Measurements from ENCODE around the gene MCRIP1. TPM values are rescaled to one million over a fixed set of nuclear protein-coding genes. Genes with fewer than 3 reads are reported as not detected.

MCRIP1 gene
- total and polyA plus RNA-seq, 9 of the 15 experiments (the other 6 are each of a cell fraction or from before 2014, with no cell fraction given) = 0.39 to 35.8 (median 9.7) TPM

GRCh38 chr17:81858967-81859905 lies 26.1 kb upstream of the MCRIP1 start (continued):
- TF ChIP-seq TOE1 (IDR thresholded peaks at IDR 0.05; ENCODE audit: borderline replicate concordance) = 0 out of 2 replicates have a peak, but pooled peaks have one; percentile 16
- no peak for TF ChIP-seq TOE1 (CRISPR knock-in tag; IDR thresholded peaks at IDR 0.05; ENCODE audit: borderline replicate concordance, low read depth)

- H3K9ac ChIP-seq (ENCODE audit: insufficient read depth in 1 of 2, low read depth in 2 of 2, low read length in 2 of 2) = peak overlapping the region; percentile 99; a peak in 3 of 4 replicates
- ChIA-PET CTCF (ENCODE audit: low intra/inter-chr PET ratio) (no interaction called here), POLR2A (interaction anchor here (0.5 to 2.5 kb wide), 10 partner anchors 15 to 228 kb away, joined by 3 to 21 read pairs (median 4); partner anchors contain the start of gene MCRIP1)
- peaks cover 25% of the 10 kb centered on the region for H4K20me1 ChIP-seq (replicated peaks; ENCODE audit: control insufficient read depth, insufficient read depth, low read length)
- FAIRE-seq (no peak), ATAC-seq (no peak), DNase-seq (ENCODE audit: extremely low read depth in 1 of 4, low spot score in 3 of 4) (no peak)
- peak overlapping the region; percentile 99 for H3K4me2 ChIP-seq (ENCODE audit: insufficient read depth, low read length)
- H3K36me3 ChIP-seq (ENCODE audit: control insufficient read depth, insufficient read depth, low read length) = peaks cover 81% of the 10 kb centered on the region
- no TSS peak for BruUV-seq (replicated peaks)
- WGBS (ENCODE audit: insufficient coverage, low coverage, missing lambda C conversion rate) = 90% methylated on average over 22 of the region's 30 CpGs
- H3K4me1 ChIP-seq (replicated peaks in 1 of 2; ENCODE audit: control insufficient read depth in 2 of 2, insufficient read depth in 2 of 2, low read length in 2 of 2) = peaks cover 23 to 41% of the 10 kb centered on the region in 2 experiments
- H2AFZ ChIP-seq (ENCODE audit: low read depth, low read length) = no peak overlapping the region
- H3K27me3 ChIP-seq (ENCODE audit: control insufficient read depth in 2 of 2, insufficient read depth in 2 of 2, low read length in 2 of 2) = no peaks in the 10 kb centered on the region
- peaks cover 16% of the 10 kb centered on the region for H3K9me1 ChIP-seq (ENCODE audit: control insufficient read depth, insufficient read depth, low read length)
- peak overlapping the region; percentile 94; the same call in 2 of the 3 replicates for H3K27ac ChIP-seq (ENCODE audit: extremely low read depth, low read depth, low read length)
- H3K79me2 ChIP-seq (ENCODE audit: control insufficient read depth, insufficient read depth, low read length) = peaks cover 90% of the 10 kb centered on the region
- in situ Hi-C loops (cut with MboI) (no loop called here), intact Hi-C loops (cut with micrococcal nuclease) (no loop called here)
- no peaks in the 10 kb centered on the region for H3K9me3 ChIP-seq (replicated peaks; ENCODE audit: control insufficient read depth, insufficient read depth, low read depth, low read length)
- peak overlapping the region; percentile 94 for H3K4me3 ChIP-seq
- TF ChIP-seq ASH1L (IDR thresholded peaks at IDR 0.05; ENCODE audit: borderline replicate concordance, low read depth, partially characterized antibody) (no peak), CBFA2T2 (conservative IDR thresholded peaks at IDR 0.05) (no peak), ZFP91 (CRISPR knock-in tag; IDR thresholded peaks at IDR 0.05) (no peak), TAL1 (IDR thresholded peaks at IDR 0.05) (no peak), SIX5 (IDR thresholded peaks at IDR 0.05; ENCODE audit: borderline replicate concordance in 1 of 2, insufficient read depth in 1 of 2, low read depth in 1 of 2, low read length in 2 of 2) (no peak), STAT6 (CRISPR knock-in tag; IDR thresholded peaks at IDR 0.05) (no peak), VEZF1 (CRISPR knock-in tag; IDR thresholded peaks at IDR 0.05) (no peak), ZKSCAN1 (IDR thresholded peaks at IDR 0.05; ENCODE audit: low read depth, low read length) (no peak), HOXB6 (CRISPR knock-in tag; IDR thresholded peaks at IDR 0.05; ENCODE audit: borderline replicate concordance) (no peak)
Observed at GRCh38 chr17:81858170-81858966, 25.3 kb upstream of the MCRIP1 start.

Data from K562 (cell line).